PFSK-1 (cell line): ENCODE data around the gene TTYH1.

Source experiments
- FOXP2 ChIP-seq: optimal IDR thresholded peaks from 2 replicates; pipeline ENCODE3; 2011; ENCODE audit warnings: borderline replicate concordance, control low read depth, inconsistent platforms; ENCODE audit not compliant: insufficient read depth; ENCODE audit errors: extremely low read length, extremely low read depth
- POLR2AphosphoS5 ChIP-seq: IDR thresholded peaks from 2 replicates; pipeline ENCODE4 v1.6.1; 2012; ENCODE audit warnings: low read depth, mild to moderate bottlenecking, control low read depth, low read length, moderate library complexity
- SIN3A ChIP-seq: IDR thresholded peaks from 2 replicates; pipeline ENCODE4 v1.6.1; 2012; ENCODE audit warnings: mild to moderate bottlenecking, low read length, moderate library complexity, borderline replicate concordance; ENCODE audit not compliant: insufficient read depth
- TAF1 ChIP-seq: IDR thresholded peaks from 2 replicates; pipeline ENCODE4 v1.6.1; 2012; ENCODE audit warnings: low read length, control low read depth, borderline replicate concordance; ENCODE audit not compliant: insufficient read depth
- TF ChIP-seq, protein P1 (sequence below), 2 experiments: IDR thresholded peaks; 2 replicates each; pipeline versions ENCODE4 v1.6.1 to v1.8.0; 2011 to 2012; ENCODE audit warnings: low read depth in 2 of 2, low read length in 2 of 2, control low read depth in 1 of 2, inconsistent platforms in 1 of 2, mild to moderate bottlenecking in 1 of 2, moderate library complexity in 1 of 2; ENCODE audit not compliant: insufficient read depth in 1 of 2

Gene TTYH1

DNA sequence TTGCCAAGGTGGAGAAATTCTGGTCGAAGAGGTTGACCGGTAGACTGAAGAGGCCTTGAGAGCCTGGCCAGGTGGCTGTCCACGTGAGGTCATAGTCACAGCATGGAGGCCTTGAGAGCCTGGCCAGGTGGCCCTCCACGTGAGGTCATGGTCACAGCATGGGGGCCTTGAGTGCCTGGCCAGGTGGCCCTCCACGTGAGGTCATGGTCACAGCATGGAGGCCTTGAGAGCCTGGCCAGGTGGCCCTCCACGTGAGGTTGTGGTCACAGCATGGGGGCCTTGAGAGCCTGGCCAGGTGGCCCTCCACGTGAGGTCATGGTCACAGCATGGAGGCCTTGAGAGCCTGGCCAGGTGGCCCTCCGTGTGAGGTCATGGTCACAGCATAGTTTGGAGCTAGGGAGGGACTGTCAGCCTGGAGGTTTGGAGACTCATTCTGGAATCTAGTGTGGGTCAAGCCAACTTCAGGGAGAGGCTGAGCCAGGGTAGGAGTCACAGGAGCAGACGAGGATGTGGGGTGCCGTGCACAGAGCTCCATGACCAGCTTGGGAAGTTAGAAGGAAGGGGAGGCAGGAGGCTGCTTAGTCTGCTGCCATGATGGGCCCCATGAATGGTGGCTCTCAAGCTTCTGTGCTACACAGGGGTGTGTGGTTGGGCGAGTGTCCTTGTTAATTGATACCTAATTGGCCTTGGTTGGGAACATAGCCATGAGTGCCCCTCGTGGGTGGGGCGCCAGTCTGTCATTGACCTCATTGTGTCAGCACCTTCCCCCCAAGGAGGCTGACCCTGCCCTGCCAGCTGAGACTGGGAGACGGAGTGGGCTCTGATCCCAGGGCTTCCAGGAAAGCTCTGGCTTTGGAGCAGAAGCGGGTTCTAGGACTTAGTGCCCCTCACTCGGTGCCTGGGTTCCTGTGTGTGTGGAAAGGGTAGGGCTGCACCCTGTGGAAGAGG, 44.3 kb downstream of the TTYH1 start:
- no peak for TF ChIP-seq TAF1
- no peak; the same call in none of the 2 replicates for TF ChIP-seq POLR2AphosphoS5
- TF ChIP-seq, protein P1, sequence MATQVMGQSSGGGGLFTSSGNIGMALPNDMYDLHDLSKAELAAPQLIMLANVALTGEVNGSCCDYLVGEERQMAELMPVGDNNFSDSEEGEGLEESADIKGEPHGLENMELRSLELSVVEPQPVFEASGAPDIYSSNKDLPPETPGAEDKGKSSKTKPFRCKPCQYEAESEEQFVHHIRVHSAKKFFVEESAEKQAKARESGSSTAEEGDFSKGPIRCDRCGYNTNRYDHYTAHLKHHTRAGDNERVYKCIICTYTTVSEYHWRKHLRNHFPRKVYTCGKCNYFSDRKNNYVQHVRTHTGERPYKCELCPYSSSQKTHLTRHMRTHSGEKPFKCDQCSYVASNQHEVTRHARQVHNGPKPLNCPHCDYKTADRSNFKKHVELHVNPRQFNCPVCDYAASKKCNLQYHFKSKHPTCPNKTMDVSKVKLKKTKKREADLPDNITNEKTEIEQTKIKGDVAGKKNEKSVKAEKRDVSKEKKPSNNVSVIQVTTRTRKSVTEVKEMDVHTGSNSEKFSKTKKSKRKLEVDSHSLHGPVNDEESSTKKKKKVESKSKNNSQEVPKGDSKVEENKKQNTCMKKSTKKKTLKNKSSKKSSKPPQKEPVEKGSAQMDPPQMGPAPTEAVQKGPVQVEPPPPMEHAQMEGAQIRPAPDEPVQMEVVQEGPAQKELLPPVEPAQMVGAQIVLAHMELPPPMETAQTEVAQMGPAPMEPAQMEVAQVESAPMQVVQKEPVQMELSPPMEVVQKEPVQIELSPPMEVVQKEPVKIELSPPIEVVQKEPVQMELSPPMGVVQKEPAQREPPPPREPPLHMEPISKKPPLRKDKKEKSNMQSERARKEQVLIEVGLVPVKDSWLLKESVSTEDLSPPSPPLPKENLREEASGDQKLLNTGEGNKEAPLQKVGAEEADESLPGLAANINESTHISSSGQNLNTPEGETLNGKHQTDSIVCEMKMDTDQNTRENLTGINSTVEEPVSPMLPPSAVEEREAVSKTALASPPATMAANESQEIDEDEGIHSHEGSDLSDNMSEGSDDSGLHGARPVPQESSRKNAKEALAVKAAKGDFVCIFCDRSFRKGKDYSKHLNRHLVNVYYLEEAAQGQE (IDR thresholded peaks at IDR 0.05; ENCODE audit: insufficient read depth in 1 of 2, low read depth in 2 of 2, low read length in 2 of 2): no peak
- no peak for TF ChIP-seq SIN3A
- no peak for TF ChIP-seq FOXP2

DNA sequence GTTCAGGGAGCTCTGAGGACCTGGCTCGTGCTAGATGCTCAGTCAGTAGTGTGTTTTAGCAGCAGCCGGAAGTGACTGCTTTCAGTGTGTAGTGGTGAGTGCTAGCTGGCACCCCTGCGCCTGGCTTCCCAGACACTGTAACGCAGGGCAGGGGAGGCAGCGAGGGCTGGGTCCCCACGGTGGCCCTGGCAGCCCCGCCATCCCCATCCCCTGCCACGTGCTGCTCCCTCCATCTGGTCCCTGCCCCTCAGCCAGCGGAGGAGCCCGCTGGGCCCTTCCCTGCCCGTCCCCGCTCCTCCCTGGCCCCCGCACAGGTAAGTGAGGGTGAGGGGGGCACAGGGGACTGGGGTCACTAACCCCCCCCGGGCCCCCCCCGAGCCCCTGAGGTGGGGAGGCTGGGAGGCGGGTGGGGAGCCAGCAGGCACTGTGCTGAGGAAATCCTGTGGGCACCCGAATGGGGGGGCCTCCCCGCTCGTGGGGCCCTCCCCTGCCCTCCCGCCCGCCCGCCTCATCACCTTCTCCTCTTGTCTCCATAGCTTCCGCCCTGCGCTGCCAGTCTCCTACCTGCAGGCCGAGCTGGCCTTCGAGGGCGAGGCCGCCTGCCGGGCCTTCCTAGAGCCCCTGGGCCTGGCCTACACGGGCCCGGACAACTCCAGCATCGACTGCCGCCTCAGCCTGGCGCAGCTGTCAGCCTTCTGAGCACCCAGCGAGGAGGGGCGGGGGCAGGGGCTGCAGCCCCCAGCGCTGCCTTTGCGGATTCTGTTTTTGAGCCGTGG, 45.2 kb downstream of the TTYH1 start:
- TF ChIP-seq TAF1: no peak
- no peak; the same call in 1 of the 2 replicates for TF ChIP-seq POLR2AphosphoS5
- TF ChIP-seq, protein P1 (IDR thresholded peaks at IDR 0.05; ENCODE audit: insufficient read depth in 1 of 2, low read depth in 2 of 2, low read length in 2 of 2): no peak
- TF ChIP-seq FOXP2: no peak
- TF ChIP-seq SIN3A: no peak

DNA sequence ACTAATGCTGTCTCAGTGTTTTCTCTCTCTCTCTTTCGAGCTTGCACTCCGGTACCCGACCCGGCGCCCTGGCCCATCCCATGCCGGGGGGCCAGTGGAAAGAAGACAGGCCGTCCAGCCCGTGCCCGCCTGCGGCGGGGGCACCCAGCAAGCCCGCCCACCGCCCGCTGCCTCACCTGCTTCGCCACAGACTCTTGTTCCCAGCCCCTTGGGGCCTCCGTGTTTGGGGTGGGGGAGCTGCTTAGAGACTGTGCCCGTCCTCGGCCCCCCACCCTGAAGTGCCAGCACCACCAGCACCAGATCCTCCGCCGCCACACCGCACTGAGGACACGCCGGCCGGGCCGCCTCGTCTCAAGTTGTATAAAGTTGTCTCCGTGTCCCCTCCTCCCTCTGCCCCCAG, 45.9 kb downstream of the TTYH1 start:
- TF ChIP-seq, protein P1 (IDR thresholded peaks at IDR 0.05; ENCODE audit: insufficient read depth in 1 of 2, low read depth in 2 of 2, low read length in 2 of 2): no peak
- TF ChIP-seq POLR2AphosphoS5: no peak; the same call in 1 of the 2 replicates
- TF ChIP-seq FOXP2: no peak
- TF ChIP-seq TAF1: no peak
- no peak for TF ChIP-seq SIN3A

DNA sequence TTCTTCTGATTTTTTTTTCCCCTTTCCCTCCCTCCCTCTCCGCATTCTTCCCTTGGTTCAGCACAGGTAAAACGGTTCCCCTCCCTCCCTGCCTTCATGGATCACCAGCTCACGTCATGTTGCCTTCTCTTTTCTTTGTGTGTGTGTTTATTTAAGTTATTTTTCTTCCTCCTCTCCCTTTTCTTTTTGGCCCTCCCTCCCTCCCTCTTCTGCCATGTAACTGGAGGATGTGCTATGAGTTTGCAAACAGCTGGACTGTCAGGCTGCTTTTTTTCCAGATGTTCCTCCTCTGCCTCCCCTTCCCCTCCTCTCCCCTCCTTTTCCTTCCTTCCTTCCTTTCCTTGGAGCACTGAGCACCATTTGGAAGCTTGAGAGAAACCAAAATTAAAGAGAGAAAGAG, 46.3 kb downstream of the TTYH1 start:
- no peak for TF ChIP-seq SIN3A
- TF ChIP-seq, protein P1 (IDR thresholded peaks at IDR 0.05; ENCODE audit: insufficient read depth in 1 of 2, low read depth in 2 of 2, low read length in 2 of 2): no peak
